Common myeloid progenitor, CD34-positive (primary cell): ENCODE measurements around the gene CBX3. TPM values are rescaled to one million over a fixed set of nuclear protein-coding genes. Genes with fewer than 3 reads are reported as not detected.
"Not testable (repeated sequence)": the region's sequence is repeated elsewhere in the genome, so short reads cannot be mapped to it uniquely, and the experiment has no call there.

ENCODE experiments used
- CTCF ChIA-PET: fragments of 350-600 bp; sonication (Branson Sonifier 250); formaldehyde crosslinking; loops from one replicate; lab custom pipeline; 2021; ENCODE audit warnings: antibody characterized with exemption; lab: Charles Lee
- POLR2A ChIA-PET: fragments of 350-600 bp; sonication (Branson Sonifier 250); formaldehyde crosslinking; loops from one replicate; lab custom pipeline; 2021; ENCODE audit warnings: antibody characterized with exemption; lab: Charles Lee
- DNase-seq, 3 donors: peaks; one replicate each; pipeline versions ENCODE4 v3.0.0 to v3.0.0-alpha.2; 2013
- H3K27ac ChIP-seq, 2 experiments: 1 replicate in 1 of 2; 2 replicates in 1 of 2; pipeline ENCODE4 v1.7.0; 2013; ENCODE audit warnings: inconsistent platforms in 2 of 2, low read length in 2 of 2, mild to moderate bottlenecking in 2 of 2, low read depth in 1 of 2, moderate library complexity in 1 of 2; ENCODE audit not compliant: severe bottlenecking in 2 of 2, insufficient read depth in 1 of 2, poor library complexity in 1 of 2
- H3K27me3 ChIP-seq, 5 experiments: replicated peaks in 2 of 5; 1 replicate in 3 of 5; 2 replicates in 2 of 5; pipeline versions ENCODE4 v1.6.1 to v1.7.0; 2013; ENCODE audit warnings: low read length in 4 of 5, mild to moderate bottlenecking in 2 of 5, moderate library complexity in 2 of 5, inconsistent platforms in 1 of 5; ENCODE audit not compliant: insufficient read depth in 5 of 5, control insufficient read depth in 4 of 5
- H3K36me3 ChIP-seq, 4 experiments: 1 replicate in 2 of 4; 2 replicates in 2 of 4; pipeline versions ENCODE4 v1.6.1 to v1.7.0; 2013; ENCODE audit warnings: low read length in 3 of 4, control low read depth in 1 of 4, mild to moderate bottlenecking in 1 of 4; ENCODE audit not compliant: control insufficient read depth in 4 of 4, insufficient read depth in 4 of 4
- H3K4me1 ChIP-seq, 4 experiments: 1 replicate in 3 of 4; 2 replicates in 1 of 4; pipeline versions ENCODE4 v1.6.1 to v1.7.1; 2013; ENCODE audit warnings: low read length in 3 of 4, mild to moderate bottlenecking in 3 of 4, control low read depth in 1 of 4, inconsistent platforms in 1 of 4, moderate library complexity in 1 of 4; ENCODE audit not compliant: control insufficient read depth in 4 of 4, insufficient read depth in 4 of 4; ENCODE audit errors: control extremely low read depth in 1 of 4
- H3K4me3 ChIP-seq, 7 experiments: 1 replicate in 4 of 7; 2 replicates in 3 of 7; pipeline versions ENCODE4 v1.5.1 to v1.7.0; 2013; ENCODE audit warnings: mild to moderate bottlenecking in 7 of 7, low read length in 6 of 7, moderate library complexity in 6 of 7, inconsistent platforms in 2 of 7, low read depth in 2 of 7, control low read depth in 1 of 7; ENCODE audit not compliant: insufficient read depth in 4 of 7, control insufficient read depth in 1 of 7; ENCODE audit errors: extremely low read depth in 1 of 7
- H3K9me3 ChIP-seq, 5 experiments: 1 replicate in 4 of 5; 2 replicates in 1 of 5; pipeline versions ENCODE4 v1.6.1 to v1.7.1; 2013; ENCODE audit warnings: low read length in 4 of 5, mild to moderate bottlenecking in 2 of 5, inconsistent platforms in 1 of 5, low read depth in 1 of 5, moderate library complexity in 1 of 5; ENCODE audit not compliant: control insufficient read depth in 4 of 5, insufficient read depth in 2 of 5; ENCODE audit errors: control extremely low read depth in 1 of 5
- WGBS: methylation state at CpG from one replicate; pipeline ENCODE4 v1.1.5; 2013; ENCODE audit not compliant: insufficient coverage; 5-methylcytosine and 5-hydroxymethylcytosine counted together
- polyA plus RNA-seq: library from polyadenylated mRNA; unstranded; fragments of 120-200 nt; gene quantifications from one replicate; pipeline ENCODE4 v1.2.1, GENCODE V29; 2013

Gene CBX3
- polyA plus RNA-seq: 263 TPM

GRCh38 chr7:26201247-26202018 lies at the start of gene CBX3:
Gene CBX3, plus strand, starts transcription at chr7:26201745. Its CDS starts 1,254 bp downstream, at chr7:26202999.
- Histone ChIP-seq H3K27me3 (no peaks in the 10 kb centered on the region), H3K4me3 (peak within 1 kb of the TSS; percentile 95 to 100 (median 99)), H3K27ac (peak within 1 kb of the TSS; percentile 98 to 99), H3K36me3 (peaks cover 10 to 52% (median 19%) of the 10 kb centered on the region in 4 experiments), H3K4me1 (peaks cover 29 to 53% (median 45%) of the 10 kb centered on the region in 4 experiments), H3K9me3 (no peaks in the 10 kb centered on the region)
- WGBS: 0% methylated on average over 30 of the region's 86 CpGs
- CTCF ChIA-PET: interaction anchor here (1.5 to 1.6 kb wide), 2 partner anchors 9 to 49 kb away, joined by 3 to 5 read pairs; partner anchors contain the start of gene NFE2L3
- POLR2A ChIA-PET: interaction anchor here (0.5 to 4.1 kb wide), 10 partner anchors 10 to 968 kb away, joined by 3 to 28 read pairs (median 4); partner anchors contain the start of genes NFE2L3 and SNX10
- peak; percentile 92 to 96 (median 96) for DNase-seq

- peaks cover 4 to 50% (median 46%) of the 10 kb centered on the region in 4 experiments for H3K4me1 ChIP-seq
- H3K27ac ChIP-seq: peak within 1 kb of the TSS in 1 of 2 experiments; percentile 79
- H3K36me3 ChIP-seq: no peaks in the 10 kb centered on the region
- peak within 1 kb of the TSS; percentile 69 to 92 (median 80) for H3K4me3 ChIP-seq
- WGBS: under 1% methylated on average over 87 of the region's 95 CpGs
- no peaks in the 10 kb centered on the region for H3K9me3 ChIP-seq
- POLR2A ChIA-PET: interaction anchor here (0.5 to 1.7 kb wide), 7 partner anchors 17 to 293 kb away, joined by 3 to 15 read pairs (median 3); partner anchors contain the start of genes CBX3 and HNRNPA2B1
- CTCF ChIA-PET: interaction anchor here (0.6 to 2.4 kb wide), 14 partner anchors 20 to 218 kb away, joined by 3 to 13 read pairs (median 4); partner anchors contain the start of genes CBX3 and HNRNPA2B1
- H3K27me3 ChIP-seq: no peaks in the 10 kb centered on the region
- peak; percentile 83 to 92 (median 92) for DNase-seq
Measured at GRCh38 chr7:26151953-26152781, 49.4 kb upstream of the CBX3 start, which contains the start of gene NFE2L3. Gene NFE2L3, plus strand, starts transcription at chr7:26152198. Its CDS starts 301 bp downstream, at chr7:26152499.

DNA sequence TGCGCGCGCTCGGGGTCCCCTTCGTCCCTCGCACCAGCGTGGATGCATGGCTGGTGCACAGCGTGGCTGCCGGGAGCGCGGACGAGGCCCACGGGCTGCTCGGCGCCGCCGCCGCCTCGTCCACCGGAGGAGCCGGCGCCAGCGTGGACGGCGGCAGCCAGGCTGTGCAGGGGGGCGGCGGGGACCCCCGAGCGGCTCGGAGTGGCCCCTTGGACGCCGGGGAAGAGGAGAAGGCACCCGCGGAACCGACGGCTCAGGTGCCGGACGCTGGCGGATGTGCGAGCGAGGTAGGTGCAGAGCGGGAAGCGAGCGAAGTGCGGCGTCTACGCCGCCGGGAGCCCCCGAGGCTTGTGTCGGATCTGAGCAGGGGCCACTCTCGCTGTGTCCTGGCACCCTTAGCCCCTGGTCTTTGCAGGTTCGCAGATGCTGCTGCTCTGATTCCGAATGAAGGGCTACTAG lies 48.7 kb upstream of the CBX3 start:
- Histone ChIP-seq H3K27ac (peak overlapping the region in 1 of 2 experiments; percentile 46), H3K4me3 (peak overlapping the region; percentile 69 to 92 (median 80)), H3K4me1 (peaks cover 4 to 57% (median 49%) of the 10 kb centered on the region in 4 experiments)
- 0% methylated on average over 27 of the region's 54 CpGs for WGBS
- H3K9me3 ChIP-seq, H3K36me3 ChIP-seq, H3K27me3 ChIP-seq: not testable (repeated sequence)
- peak in 1 of 3 donors; percentile 31 for DNase-seq
- ChIA-PET CTCF (interaction anchor here (1.0 to 1.6 kb wide), 5 partner anchors 27 to 60 kb away, joined by 3 to 6 read pairs (median 4); partner anchors contain the start of genes CBX3 and HNRNPA2B1), POLR2A (interaction anchor here (0.5 to 1.7 kb wide), 4 partner anchors 18 to 48 kb away, joined by 3 to 15 read pairs (median 7); partner anchors contain the start of genes CBX3 and HNRNPA2B1)

DNA sequence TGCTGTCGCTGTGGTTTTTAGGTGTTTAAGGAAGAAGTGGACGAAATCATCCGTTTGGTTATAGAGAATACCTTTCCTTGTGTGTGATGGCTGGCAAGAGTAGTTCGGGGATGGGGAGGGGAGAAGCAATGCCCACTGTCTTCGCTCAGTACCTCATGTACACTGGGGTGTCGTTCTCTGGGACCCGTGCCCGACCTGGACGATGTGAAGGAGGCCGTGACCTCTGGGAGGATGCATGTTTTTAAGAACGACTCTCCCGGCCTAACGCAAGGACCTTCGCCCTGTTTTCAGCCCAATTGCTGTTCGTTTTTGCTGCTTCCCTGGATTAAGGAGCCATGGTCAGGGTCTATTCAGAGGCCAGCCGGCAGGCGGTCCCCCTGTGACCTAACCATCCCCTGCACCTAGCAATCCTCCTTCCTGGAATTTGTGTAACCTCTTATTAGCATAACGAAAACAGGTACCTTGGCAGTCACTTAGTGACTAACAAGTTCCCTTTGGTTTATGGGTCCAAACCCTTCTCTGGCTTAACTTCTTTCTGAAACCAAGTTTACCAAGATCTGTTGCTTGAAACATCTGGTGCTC lies 48.2 kb upstream of the CBX3 start:
- POLR2A ChIA-PET: interaction anchor here (0.6 to 5.1 kb wide), 2 partner anchors 35 to 267 kb away, joined by 3 to 36 read pairs; no protein-coding TSS in a partner anchor

GRCh38 chr7:26153823-26154783 lies 47.4 kb upstream of the CBX3 start:
- no peaks in the 10 kb centered on the region for H3K27me3 ChIP-seq
- H3K4me1 ChIP-seq: peaks cover 4 to 66% (median 51%) of the 10 kb centered on the region in 4 experiments
- no peaks in the 10 kb centered on the region for H3K9me3 ChIP-seq
- peak overlapping the region in 1 of 2 experiments; percentile 98 for H3K27ac ChIP-seq
- WGBS: 66% methylated on average over 10 of the region's 15 CpGs
- ChIA-PET CTCF (interaction anchor here (0.9 to 5.0 kb wide), 7 partner anchors 25 to 513 kb away, joined by 3 to 24 read pairs (median 9); no protein-coding TSS in a partner anchor), POLR2A (interaction anchor here (0.6 to 5.1 kb wide), 3 partner anchors 34 to 268 kb away, joined by 3 to 36 read pairs (median 3); no protein-coding TSS in a partner anchor)
- peak overlapping the region in 4 of 7 experiments; percentile 71 to 92 (median 85) for H3K4me3 ChIP-seq
- no peaks in the 10 kb centered on the region for H3K36me3 ChIP-seq
- DNase-seq: peak; percentile 20 to 64 (median 59)

More for the DNA sequence above, 48.2 kb upstream of the CBX3 start:
- peak in 1 of 3 donors; percentile 34 for DNase-seq
- Histone ChIP-seq H3K4me1 (peaks cover 4 to 62% (median 50%) of the 10 kb centered on the region in 4 experiments), H3K9me3 (no peaks in the 10 kb centered on the region), H3K4me3 (peak overlapping the region; percentile 69 to 92 (median 80)), H3K36me3 (no peaks in the 10 kb centered on the region), H3K27ac (peak overlapping the region in 1 of 2 experiments; percentile 46), H3K27me3 (no peaks in the 10 kb centered on the region)
- 5% methylated on average over 13 of the region's 18 CpGs for WGBS
- CTCF ChIA-PET: interaction anchor here (1.6 to 5.0 kb wide), 3 partner anchors 35 to 41 kb away, joined by 6 to 24 read pairs (median 15); no protein-coding TSS in a partner anchor
